ENCODE measurements around the gene EDIL3.

EDIL3 gene

GRCh38 chr5:83925955-83926337 is 458.7 kb downstream of the EDIL3 start:
- Histone ChIP-seq H3K27me3 (ENCODE audit: control insufficient read depth, insufficient read depth, low read length) (no peaks in the 10 kb centered on the region), H3K9me3 (ENCODE audit: control insufficient read depth, insufficient read depth, low read length) (no peaks in the 10 kb centered on the region), H3K36me3 (ENCODE audit: control insufficient read depth, insufficient read depth, low read length) (no peaks in the 10 kb centered on the region), H3K9ac (ENCODE audit: low read depth, low read length) (0 out of 2 replicates have a peak overlapping the region, but pooled peaks have one; percentile 24), H3K27ac (ENCODE audit: low read depth, low read length) (no peak overlapping the region), H3K4me3 (ENCODE audit: low read depth, low read length) (no peak overlapping the region), H3K4me1 (ENCODE audit: control insufficient read depth, insufficient read depth, low read length) (peaks cover 6% of the 10 kb centered on the region; the same call in 1 of the 2 replicates)

- Histone ChIP-seq H3K9ac (ENCODE audit: low read depth, low read length) (0 out of 2 replicates have a peak overlapping the region, but pooled peaks have one; percentile 24), H3K9me3 (ENCODE audit: control insufficient read depth, insufficient read depth, low read length) (no peaks in the 10 kb centered on the region), H3K36me3 (ENCODE audit: control insufficient read depth, insufficient read depth, low read length) (no peaks in the 10 kb centered on the region), H3K4me1 (ENCODE audit: control insufficient read depth, insufficient read depth, low read length) (peaks cover 6% of the 10 kb centered on the region; the same call in 1 of the 2 replicates), H3K27me3 (ENCODE audit: control insufficient read depth, insufficient read depth, low read length) (no peaks in the 10 kb centered on the region), H3K27ac (ENCODE audit: low read depth, low read length) (no peak overlapping the region), H3K4me3 (ENCODE audit: low read depth, low read length) (no peak overlapping the region)
Measured at GRCh38 chr5:83925321-83925954, 459.2 kb downstream of the EDIL3 start.

DNA sequence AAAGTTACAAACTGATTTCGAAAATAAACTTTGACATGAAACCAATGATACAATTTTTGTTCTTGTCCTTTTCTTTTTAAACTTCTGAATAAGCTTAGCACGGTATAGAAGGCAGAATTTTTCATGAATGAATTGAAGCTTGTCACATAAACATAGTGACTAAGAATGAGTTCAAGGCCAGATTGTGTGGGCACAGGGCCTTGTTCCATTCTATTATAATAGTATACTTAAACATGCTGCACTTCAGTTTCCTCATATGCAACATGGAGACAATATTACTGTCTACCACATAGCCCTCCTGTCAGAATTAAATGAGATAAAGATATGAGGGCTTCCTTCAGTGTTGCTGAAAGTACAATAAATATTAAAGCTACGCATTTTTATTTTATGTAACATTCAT is 459.8 kb downstream of the EDIL3 start:
- H3K27me3 ChIP-seq (ENCODE audit: control insufficient read depth, insufficient read depth, low read length): no peaks in the 10 kb centered on the region
- no peaks in the 10 kb centered on the region for H3K36me3 ChIP-seq (ENCODE audit: control insufficient read depth, insufficient read depth, low read length)
- H3K9me3 ChIP-seq (ENCODE audit: control insufficient read depth, insufficient read depth, low read length): no peaks in the 10 kb centered on the region
- no peak overlapping the region for H3K9ac ChIP-seq (ENCODE audit: low read depth, low read length)
- H3K27ac ChIP-seq (ENCODE audit: low read depth, low read length): no peak overlapping the region
- peaks cover 6% of the 10 kb centered on the region; the same call in 1 of the 2 replicates for H3K4me1 ChIP-seq (ENCODE audit: control insufficient read depth, insufficient read depth, low read length)
- H3K4me3 ChIP-seq (ENCODE audit: low read depth, low read length): no peak overlapping the region

GRCh38 chr5:83924171-83924570 is 460.5 kb downstream of the EDIL3 start:
- no peak overlapping the region for H3K27ac ChIP-seq (ENCODE audit: low read depth, low read length)
- H3K4me1 ChIP-seq (ENCODE audit: control insufficient read depth, insufficient read depth, low read length): peaks cover 9% of the 10 kb centered on the region
- H3K4me3 ChIP-seq (ENCODE audit: low read depth, low read length): no peak overlapping the region
- H3K36me3 ChIP-seq (ENCODE audit: control insufficient read depth, insufficient read depth, low read length): no peaks in the 10 kb centered on the region
- H3K9ac ChIP-seq (ENCODE audit: low read depth, low read length): no peak overlapping the region
- no peaks in the 10 kb centered on the region for H3K27me3 ChIP-seq (ENCODE audit: control insufficient read depth, insufficient read depth, low read length)
- H3K9me3 ChIP-seq (ENCODE audit: control insufficient read depth, insufficient read depth, low read length): no peaks in the 10 kb centered on the region

GRCh38 chr5:83922699-83923098 is 462.0 kb downstream of the EDIL3 start:
- Histone ChIP-seq H3K9ac (ENCODE audit: low read depth, low read length) (no peak overlapping the region), H3K27me3 (ENCODE audit: control insufficient read depth, insufficient read depth, low read length) (no peaks in the 10 kb centered on the region), H3K9me3 (ENCODE audit: control insufficient read depth, insufficient read depth, low read length) (no peaks in the 10 kb centered on the region), H3K27ac (ENCODE audit: low read depth, low read length) (no peak overlapping the region), H3K36me3 (ENCODE audit: control insufficient read depth, insufficient read depth, low read length) (no peaks in the 10 kb centered on the region), H3K4me3 (ENCODE audit: low read depth, low read length) (no peak overlapping the region), H3K4me1 (ENCODE audit: control insufficient read depth, insufficient read depth, low read length) (peaks cover 15% of the 10 kb centered on the region)

DNA sequence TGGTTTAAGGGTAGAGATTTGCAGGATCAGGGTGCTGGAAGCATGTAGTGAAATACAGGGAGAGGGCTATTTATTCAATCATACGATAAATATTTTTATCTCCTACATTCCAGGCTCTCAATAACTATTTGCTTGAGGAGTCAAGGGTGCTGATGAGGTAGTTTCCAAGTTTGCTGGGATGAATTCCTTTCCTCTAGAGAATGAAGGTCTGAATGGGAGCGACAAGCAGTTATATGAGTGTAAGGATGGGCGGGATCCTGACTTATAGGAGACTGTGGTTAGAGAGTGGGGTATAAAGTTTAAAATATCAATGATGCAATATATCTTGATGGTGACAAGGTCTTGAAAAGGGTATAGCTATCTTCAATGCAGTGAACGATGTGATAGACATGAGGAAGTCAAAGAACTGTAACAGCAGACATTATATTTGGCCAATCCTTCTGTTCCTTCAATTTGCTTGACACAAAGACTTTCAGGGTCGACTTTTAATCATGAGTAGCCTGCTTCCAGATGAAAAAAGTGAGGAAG is 462.9 kb downstream of the EDIL3 start:
- no peak overlapping the region for H3K9ac ChIP-seq (ENCODE audit: low read depth, low read length)
- H3K9me3 ChIP-seq (ENCODE audit: control insufficient read depth, insufficient read depth, low read length): no peaks in the 10 kb centered on the region
- peaks cover 12% of the 10 kb centered on the region for H3K4me1 ChIP-seq (ENCODE audit: control insufficient read depth, insufficient read depth, low read length)
- H3K27ac ChIP-seq (ENCODE audit: low read depth, low read length): no peak overlapping the region
- H3K27me3 ChIP-seq (ENCODE audit: control insufficient read depth, insufficient read depth, low read length): no peaks in the 10 kb centered on the region
- no peak overlapping the region for H3K4me3 ChIP-seq (ENCODE audit: low read depth, low read length)
- no peaks in the 10 kb centered on the region for H3K36me3 ChIP-seq (ENCODE audit: control insufficient read depth, insufficient read depth, low read length)

DNA sequence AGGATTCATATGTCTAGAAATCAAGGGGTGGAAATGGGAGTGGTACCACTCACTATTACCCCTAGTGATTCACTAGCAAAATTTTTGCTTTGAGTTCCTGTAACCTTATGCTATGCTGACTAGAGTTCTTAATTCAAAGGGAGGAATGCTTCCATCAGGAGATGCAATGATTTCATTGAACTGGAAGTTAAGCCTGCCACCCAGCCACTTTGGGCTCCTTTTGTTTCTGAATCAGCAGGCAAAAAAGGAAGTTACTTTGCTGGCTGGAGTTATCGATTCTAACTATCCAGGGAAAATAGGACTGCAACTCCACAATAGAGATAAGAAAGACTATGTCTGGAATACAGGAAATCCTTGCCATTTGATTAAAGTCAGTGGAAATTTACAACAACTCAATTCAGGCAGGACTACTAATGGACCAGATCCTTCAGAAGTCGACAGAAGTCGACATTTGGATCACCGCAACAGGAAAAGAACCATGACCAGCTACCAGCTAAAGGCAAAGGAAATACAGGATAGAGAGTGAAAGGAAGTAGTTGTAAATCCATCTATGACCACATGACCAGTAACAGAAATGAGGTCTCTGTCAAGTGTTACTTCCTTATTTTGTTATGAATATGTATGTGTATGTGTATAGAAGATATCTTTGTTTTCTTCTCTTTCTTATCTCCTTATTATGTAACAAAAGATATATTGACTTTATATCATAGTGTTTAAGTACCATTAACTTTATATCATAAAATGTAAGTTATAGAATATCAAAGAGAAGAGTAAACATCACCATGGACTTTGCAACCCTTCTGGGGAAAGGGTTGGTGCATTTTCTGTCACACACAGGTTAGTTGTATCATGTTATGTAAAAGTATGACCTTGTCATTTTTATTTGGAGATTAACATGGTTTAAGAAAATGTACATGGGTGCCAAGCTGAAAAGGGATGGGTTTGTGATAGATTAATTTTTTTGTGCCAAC is 465.3 kb downstream of the EDIL3 start:
- Histone ChIP-seq H3K36me3 (ENCODE audit: control insufficient read depth, insufficient read depth, low read length) (no peaks in the 10 kb centered on the region), H3K4me3 (ENCODE audit: low read depth, low read length) (no peak overlapping the region), H3K27me3 (ENCODE audit: control insufficient read depth, insufficient read depth, low read length) (no peaks in the 10 kb centered on the region), H3K4me1 (ENCODE audit: control insufficient read depth, insufficient read depth, low read length) (peaks cover 9% of the 10 kb centered on the region), H3K9ac (ENCODE audit: low read depth, low read length) (no peak overlapping the region), H3K9me3 (ENCODE audit: control insufficient read depth, insufficient read depth, low read length) (no peaks in the 10 kb centered on the region), H3K27ac (ENCODE audit: low read depth, low read length) (no peak overlapping the region)

- Histone ChIP-seq H3K4me3 (ENCODE audit: low read depth, low read length) (no peak overlapping the region), H3K4me1 (ENCODE audit: control insufficient read depth, insufficient read depth, low read length) (peaks cover 9% of the 10 kb centered on the region), H3K9me3 (ENCODE audit: control insufficient read depth, insufficient read depth, low read length) (no peaks in the 10 kb centered on the region), H3K27me3 (ENCODE audit: control insufficient read depth, insufficient read depth, low read length) (no peaks in the 10 kb centered on the region), H3K27ac (ENCODE audit: low read depth, low read length) (no peak overlapping the region), H3K9ac (ENCODE audit: low read depth, low read length) (no peak overlapping the region), H3K36me3 (ENCODE audit: control insufficient read depth, insufficient read depth, low read length) (no peaks in the 10 kb centered on the region)
Measured at GRCh38 chr5:83917261-83917908, 467.3 kb downstream of the EDIL3 start.

- no peaks in the 10 kb centered on the region for H3K9me3 ChIP-seq (ENCODE audit: control insufficient read depth, insufficient read depth, low read length)
- peaks cover 9% of the 10 kb centered on the region for H3K4me1 ChIP-seq (ENCODE audit: control insufficient read depth, insufficient read depth, low read length)
- H3K36me3 ChIP-seq (ENCODE audit: control insufficient read depth, insufficient read depth, low read length): no peaks in the 10 kb centered on the region
- H3K27ac ChIP-seq (ENCODE audit: low read depth, low read length): no peak overlapping the region
- no peaks in the 10 kb centered on the region for H3K27me3 ChIP-seq (ENCODE audit: control insufficient read depth, insufficient read depth, low read length)
- no peak overlapping the region for H3K9ac ChIP-seq (ENCODE audit: low read depth, low read length)
- H3K4me3 ChIP-seq (ENCODE audit: low read depth, low read length): no peak overlapping the region
Measured at GRCh38 chr5:83914662-83915418, 469.8 kb downstream of the EDIL3 start.

DNA sequence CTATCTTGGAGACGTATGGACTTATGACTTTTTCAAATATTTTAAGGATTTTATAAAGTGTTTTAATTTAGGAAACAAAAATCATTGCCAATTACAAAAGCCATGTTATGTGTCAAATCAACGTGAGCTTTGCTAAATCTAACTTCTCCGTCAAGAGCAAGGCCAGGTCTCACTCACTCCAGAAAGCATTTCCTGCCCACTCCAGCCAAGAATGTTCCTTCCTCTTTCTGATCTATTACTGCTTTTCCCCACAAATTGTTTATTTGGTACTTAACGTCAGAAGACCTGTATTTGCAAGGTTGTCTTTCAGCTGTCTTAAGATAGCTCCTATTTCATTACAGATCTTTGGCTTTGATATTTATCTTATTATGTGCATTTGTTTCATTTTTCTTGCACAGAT is 470.5 kb downstream of the EDIL3 start:
- Histone ChIP-seq H3K9me3 (ENCODE audit: control insufficient read depth, insufficient read depth, low read length) (no peaks in the 10 kb centered on the region), H3K9ac (ENCODE audit: low read depth, low read length) (no peak overlapping the region), H3K4me3 (ENCODE audit: low read depth, low read length) (no peak overlapping the region), H3K4me1 (ENCODE audit: control insufficient read depth, insufficient read depth, low read length) (peaks cover 7% of the 10 kb centered on the region), H3K27ac (ENCODE audit: low read depth, low read length) (no peak overlapping the region), H3K36me3 (ENCODE audit: control insufficient read depth, insufficient read depth, low read length) (no peaks in the 10 kb centered on the region), H3K27me3 (ENCODE audit: control insufficient read depth, insufficient read depth, low read length) (no peaks in the 10 kb centered on the region)
